SJSA1 (cell line): ENCODE measurements around the gene NME7. TPM values are rescaled to one million over a fixed set of nuclear protein-coding genes. Genes with fewer than 3 reads are reported as not detected.

Source experiments
- DNase-seq, 2 experiments: peaks; one replicate each; pipeline ENCODE4 v3.0.0-alpha.2; 2015 to 2020; ENCODE audit warnings: low spot score in 2 of 2, low read depth in 1 of 2
- H3K27ac ChIP-seq: fragments of 250-450 bp; sonication (Bioruptor Pico); 2 replicates; pipeline ENCODE4 v1.5.1; 2020; ENCODE audit warnings: mild to moderate bottlenecking, moderate library complexity
- H3K27me3 ChIP-seq: fragments of 250-450 bp; sonication (Bioruptor Pico); replicated peaks from 2 replicates; pipeline ENCODE4 v1.5.1; 2020; ENCODE audit warnings: mild to moderate bottlenecking, moderate library complexity
- H3K36me3 ChIP-seq: fragments of 250-450 bp; sonication (Bioruptor Pico); 2 replicates; pipeline ENCODE4 v1.5.1; 2020; ENCODE audit warnings: mild to moderate bottlenecking
- H3K4me1 ChIP-seq: fragments of 250-450 bp; sonication (Bioruptor Pico); replicated peaks from 2 replicates; pipeline ENCODE4 v1.6.1; 2021; ENCODE audit warnings: mild to moderate bottlenecking
- H3K4me3 ChIP-seq: fragments of 250-450 bp; sonication (Bioruptor Pico); 2 replicates; pipeline ENCODE4 v1.5.1; 2020; ENCODE audit warnings: mild to moderate bottlenecking
- H3K9me3 ChIP-seq: fragments of 250-450 bp; sonication (Bioruptor Pico); replicated peaks from 2 replicates; pipeline ENCODE4 v1.5.1; 2020; ENCODE audit warnings: mild to moderate bottlenecking
- total RNA-seq: library from RNA; depleted of rRNA; stranded (reverse); fragments of >200 nt; shearing (Covaris generic); gene quantifications from 2 replicates; pipeline ENCODE4 v1.2.3, GENCODE V29; 2014

Gene NME7
- total RNA-seq, 1 experiment from 2014 or later: 20.6 TPM

GRCh38 chr1:169260478-169261151 is 107.0 kb downstream of the NME7 start:
- no peak for DNase-seq
- Histone ChIP-seq H3K27me3 (no peaks in the 10 kb centered on the region), H3K4me3 (no peak overlapping the region), H3K4me1 (no peaks in the 10 kb centered on the region), H3K9me3 (0 out of 2 replicates have a peak, but pooled peaks cover 3% of the 10 kb centered on the region), H3K36me3 (no peaks in the 10 kb centered on the region), H3K27ac (no peak overlapping the region)

GRCh38 chr1:169259816-169260215 is 107.8 kb downstream of the NME7 start:
- H3K4me3 ChIP-seq: no peak overlapping the region
- H3K27me3 ChIP-seq: no peaks in the 10 kb centered on the region
- no peak overlapping the region for H3K27ac ChIP-seq

GRCh38 chr1:169250795-169251194 is 116.8 kb downstream of the NME7 start:
- H3K27ac ChIP-seq: no peak overlapping the region
- H3K4me1 ChIP-seq: 0 out of 2 replicates have a peak, but pooled peaks cover 4% of the 10 kb centered on the region
- no peak overlapping the region for H3K4me3 ChIP-seq
- no peak for DNase-seq
- H3K36me3 ChIP-seq: no peaks in the 10 kb centered on the region
- H3K9me3 ChIP-seq: no peaks in the 10 kb centered on the region
- H3K27me3 ChIP-seq: no peaks in the 10 kb centered on the region

More at GRCh38 chr1:169259816-169260215, 107.8 kb downstream of the NME7 start:
- no peak for DNase-seq
- Histone ChIP-seq H3K4me1 (no peaks in the 10 kb centered on the region), H3K36me3 (no peaks in the 10 kb centered on the region), H3K9me3 (0 out of 2 replicates have a peak, but pooled peaks cover 3% of the 10 kb centered on the region)

GRCh38 chr1:169250022-169250421 is 117.6 kb downstream of the NME7 start:
- Histone ChIP-seq H3K9me3 (no peaks in the 10 kb centered on the region), H3K4me1 (0 out of 2 replicates have a peak, but pooled peaks cover 4% of the 10 kb centered on the region), H3K27me3 (no peaks in the 10 kb centered on the region), H3K4me3 (no peak overlapping the region), H3K27ac (no peak overlapping the region), H3K36me3 (no peaks in the 10 kb centered on the region)
- no peak for DNase-seq

GRCh38 chr1:169249611-169250010 is 118.0 kb downstream of the NME7 start:
- Histone ChIP-seq H3K27me3 (no peaks in the 10 kb centered on the region), H3K9me3 (no peaks in the 10 kb centered on the region), H3K4me1 (0 out of 2 replicates have a peak, but pooled peaks cover 4% of the 10 kb centered on the region), H3K36me3 (no peaks in the 10 kb centered on the region), H3K27ac (no peak overlapping the region), H3K4me3 (no peak overlapping the region)
- DNase-seq: no peak

- Histone ChIP-seq H3K4me1 (0 out of 2 replicates have a peak, but pooled peaks cover 4% of the 10 kb centered on the region), H3K27me3 (no peaks in the 10 kb centered on the region), H3K36me3 (no peaks in the 10 kb centered on the region), H3K4me3 (no peak overlapping the region), H3K9me3 (no peaks in the 10 kb centered on the region), H3K27ac (no peak overlapping the region)
- DNase-seq: no peak
These were observed 121.9 kb downstream of the NME7 start for GRCh38 chr1:169245706-169246105.

- Histone ChIP-seq H3K27me3 (no peaks in the 10 kb centered on the region), H3K36me3 (no peaks in the 10 kb centered on the region), H3K9me3 (no peaks in the 10 kb centered on the region), H3K4me3 (no peak overlapping the region), H3K4me1 (no peaks in the 10 kb centered on the region), H3K27ac (no peak overlapping the region)
- DNase-seq: no peak
These were observed 127.0 kb downstream of the NME7 start for GRCh38 chr1:169240449-169241232.

GRCh38 chr1:169236880-169237279 is 130.7 kb downstream of the NME7 start:
- DNase-seq: no peak
- Histone ChIP-seq H3K27ac (no peak overlapping the region), H3K4me3 (no peak overlapping the region), H3K4me1 (no peaks in the 10 kb centered on the region), H3K9me3 (no peaks in the 10 kb centered on the region), H3K36me3 (no peaks in the 10 kb centered on the region), H3K27me3 (no peaks in the 10 kb centered on the region)

- Histone ChIP-seq H3K27ac (no peak overlapping the region), H3K9me3 (no peaks in the 10 kb centered on the region), H3K36me3 (no peaks in the 10 kb centered on the region), H3K4me3 (no peak overlapping the region), H3K27me3 (no peaks in the 10 kb centered on the region), H3K4me1 (no peaks in the 10 kb centered on the region)
- no peak for DNase-seq
These were observed 131.5 kb downstream of the NME7 start for GRCh38 chr1:169236143-169236542.

GRCh38 chr1:169235568-169235967 is 132.0 kb downstream of the NME7 start:
- H3K9me3 ChIP-seq: no peaks in the 10 kb centered on the region

GRCh38 chr1:169234780-169235179 is 132.8 kb downstream of the NME7 start:
- no peak overlapping the region for H3K4me3 ChIP-seq
- DNase-seq: no peak
- H3K27me3 ChIP-seq: no peaks in the 10 kb centered on the region
- no peak overlapping the region for H3K27ac ChIP-seq
- H3K36me3 ChIP-seq: no peaks in the 10 kb centered on the region
- H3K9me3 ChIP-seq: no peaks in the 10 kb centered on the region
- no peaks in the 10 kb centered on the region for H3K4me1 ChIP-seq

More at GRCh38 chr1:169235568-169235967, 132.0 kb downstream of the NME7 start:
- H3K27me3 ChIP-seq: no peaks in the 10 kb centered on the region
- no peaks in the 10 kb centered on the region for H3K4me1 ChIP-seq
- H3K27ac ChIP-seq: no peak overlapping the region
- no peak overlapping the region for H3K4me3 ChIP-seq
- no peaks in the 10 kb centered on the region for H3K36me3 ChIP-seq
- DNase-seq: no peak

GRCh38 chr1:169217636-169218035 is 150.0 kb downstream of the NME7 start:
- no peak for DNase-seq
- H3K4me3 ChIP-seq: no peak overlapping the region
- H3K4me1 ChIP-seq: no peaks in the 10 kb centered on the region
- H3K27me3 ChIP-seq: no peaks in the 10 kb centered on the region
- H3K27ac ChIP-seq: no peak overlapping the region
- H3K9me3 ChIP-seq: no peaks in the 10 kb centered on the region
- H3K36me3 ChIP-seq: no peaks in the 10 kb centered on the region

GRCh38 chr1:169214598-169214997 is 153.0 kb downstream of the NME7 start:
- no peak for DNase-seq
- Histone ChIP-seq H3K27me3 (no peaks in the 10 kb centered on the region), H3K9me3 (no peaks in the 10 kb centered on the region), H3K36me3 (no peaks in the 10 kb centered on the region), H3K4me1 (no peaks in the 10 kb centered on the region), H3K27ac (no peak overlapping the region), H3K4me3 (no peak overlapping the region)

- H3K9me3 ChIP-seq: no peaks in the 10 kb centered on the region
- H3K4me1 ChIP-seq: no peaks in the 10 kb centered on the region
- H3K4me3 ChIP-seq: no peak overlapping the region
- no peak overlapping the region for H3K27ac ChIP-seq
- no peak for DNase-seq
- no peaks in the 10 kb centered on the region for H3K36me3 ChIP-seq
- H3K27me3 ChIP-seq: no peaks in the 10 kb centered on the region
These were observed 155.5 kb downstream of the NME7 start for GRCh38 chr1:169212088-169212487.
